GM18868 (cell line): ENCODE data around the gene GPN2.
"Not testable (repeated sequence)": the region's sequence is repeated elsewhere in the genome, so short reads cannot be mapped to it uniquely, and the experiment has no call there.

Source experiments
- ATAC-seq: cut with Tn5 transposase; IDR thresholded peaks from one replicate; pipeline ENCODE4 v1.9.1; 2021; ENCODE audit warnings: mild to moderate bottlenecking, moderate library complexity; ENCODE audit not compliant: unreplicated experiment

Gene GPN2

DNA sequence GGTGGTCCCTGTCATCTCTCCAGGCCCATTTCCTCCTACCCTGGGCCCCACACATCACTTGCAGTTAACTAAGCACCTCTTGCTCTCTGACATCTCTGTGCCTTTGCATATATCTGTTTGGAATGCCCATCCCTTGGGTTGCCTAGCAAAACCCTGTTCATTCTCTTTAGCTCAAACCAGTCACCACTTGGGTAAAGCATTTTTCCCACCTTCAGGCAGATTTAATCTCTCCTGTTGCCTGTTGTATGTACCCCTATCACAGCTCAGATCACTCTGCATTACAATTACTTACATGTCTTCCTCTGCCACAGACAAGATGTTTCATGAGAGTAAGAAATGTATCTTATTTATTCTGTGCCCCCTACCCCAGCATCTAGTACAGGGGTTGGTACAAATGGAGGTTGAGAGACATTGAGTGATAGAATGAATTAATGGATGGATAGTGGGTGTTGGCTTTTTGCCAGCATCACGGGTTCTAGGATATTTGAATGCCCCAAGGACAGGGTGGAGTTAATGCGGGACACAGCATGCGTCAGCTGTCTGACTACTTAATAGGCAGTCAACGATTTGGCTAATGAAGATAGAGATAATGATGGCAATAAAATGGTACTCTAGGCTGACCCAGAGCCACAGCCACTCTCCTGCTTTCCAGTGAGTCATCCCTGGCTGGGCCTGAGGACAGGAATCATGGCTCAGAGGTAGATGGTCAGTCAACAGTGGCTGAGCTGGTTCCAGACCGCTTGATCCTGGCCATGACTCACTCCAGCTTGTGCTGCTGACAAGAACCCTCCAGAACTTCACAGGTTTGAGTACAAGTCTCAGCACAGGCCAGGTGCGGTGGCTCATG, 17.2 kb upstream of the GPN2 start:
- ATAC-seq: no peak

DNA sequence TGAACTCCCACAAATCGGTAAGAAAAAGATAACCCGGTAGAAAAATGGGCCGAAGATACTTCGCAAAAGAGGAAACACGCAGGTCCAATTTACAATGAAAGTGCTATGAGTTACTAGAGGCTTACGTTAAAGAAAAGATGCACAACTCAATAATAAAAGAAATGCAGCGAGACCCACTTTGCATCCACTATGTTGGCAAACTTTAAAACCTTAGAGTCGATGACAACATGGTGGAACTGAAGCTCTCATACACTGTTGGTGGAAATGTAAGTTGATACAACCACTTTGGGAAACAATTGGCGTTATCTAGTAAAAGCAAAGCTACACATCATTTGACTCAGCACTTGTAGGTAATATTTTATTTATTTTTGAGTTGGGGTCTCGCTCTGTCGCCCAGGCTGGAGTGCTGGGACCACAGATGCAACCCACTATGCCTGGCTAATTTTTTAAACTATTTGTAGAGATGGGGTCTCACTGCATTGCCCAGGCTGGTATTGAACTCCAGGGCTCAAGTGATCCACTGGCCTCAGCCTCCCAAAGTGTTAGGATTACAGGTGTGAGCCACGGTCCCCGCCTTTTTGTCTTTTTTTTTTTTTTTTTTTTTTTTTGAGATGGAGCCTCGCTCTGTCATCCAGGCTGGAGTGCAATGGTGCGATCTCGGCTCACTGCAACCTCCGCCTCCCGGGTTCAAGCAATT, 10.9 kb upstream of the GPN2 start:
- ATAC-seq: no peak

DNA sequence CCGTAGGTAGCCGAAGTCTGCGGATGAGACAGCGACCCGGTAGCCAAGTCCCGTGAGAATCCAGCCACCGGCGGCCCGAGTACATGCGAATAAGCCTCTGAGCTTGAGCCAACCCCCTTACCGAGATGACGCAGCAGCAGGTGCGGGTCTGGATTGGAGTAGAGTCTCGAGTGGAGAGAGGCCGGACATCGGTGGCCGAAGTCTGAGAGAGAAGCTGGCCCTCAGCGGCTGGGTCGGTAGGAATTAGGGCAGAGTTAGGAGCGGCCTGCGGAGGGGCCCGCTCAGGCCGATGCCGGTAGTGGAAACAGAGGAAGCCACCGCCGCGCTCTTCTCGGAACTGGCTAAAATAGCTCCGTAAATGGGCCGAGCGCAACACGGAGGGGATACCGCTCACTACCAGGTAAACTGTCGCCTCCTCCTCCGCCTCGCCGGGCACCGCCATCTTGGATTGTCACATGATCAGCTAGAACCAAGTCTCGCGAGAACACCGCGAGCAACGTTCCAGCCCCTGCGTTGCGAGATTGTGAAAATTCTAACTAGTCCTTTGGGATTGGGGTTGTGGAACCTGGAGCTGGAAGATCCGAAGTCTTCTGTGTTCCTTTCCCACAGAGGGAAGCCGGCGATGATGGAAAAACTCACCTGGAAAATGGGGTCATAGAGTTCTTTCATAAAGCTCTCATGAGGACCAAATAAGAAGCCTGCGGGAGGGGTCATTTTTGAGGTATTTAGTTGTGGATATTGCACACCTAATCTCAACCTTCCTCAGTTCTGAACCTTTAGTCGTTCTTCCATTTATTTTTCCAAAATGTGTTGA, 10.1 kb upstream of the GPN2 start, which contains the start of gene GPATCH3:
Gene GPATCH3, minus strand, starts transcription at position 467 of the 814 bp plus-strand sequence. Its CDS starts 25 bp downstream, at position 442.
- ATAC-seq: peak; percentile 63

- ATAC-seq: no peak
Observed at GRCh38 chr1:26897351-26897750, 7.3 kb upstream of the GPN2 start.

DNA sequence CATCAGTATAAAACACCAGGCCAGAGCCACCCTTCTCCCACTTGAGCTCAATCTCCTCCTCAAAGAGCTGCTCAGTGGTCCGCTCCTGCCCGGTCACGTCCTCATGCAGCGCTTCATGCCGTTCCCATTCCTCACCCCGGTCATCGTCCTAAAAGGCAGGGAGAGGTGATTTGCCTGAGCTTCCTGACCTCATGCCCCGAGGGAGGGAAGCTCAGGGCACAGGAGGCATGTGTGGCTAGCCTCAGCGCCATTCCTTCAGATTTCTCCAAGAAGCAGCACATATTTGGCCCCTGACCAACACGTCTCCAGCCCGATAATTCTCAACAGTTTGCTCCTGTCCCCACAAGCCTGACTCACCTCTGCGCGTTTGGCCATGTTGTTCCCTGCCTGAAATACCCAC, 4.2 kb upstream of the GPN2 start:
- no peak for ATAC-seq

- ATAC-seq: peak; percentile 23
Observed at GRCh38 chr1:26890467-26890796, 349 bp upstream of the GPN2 start.

DNA sequence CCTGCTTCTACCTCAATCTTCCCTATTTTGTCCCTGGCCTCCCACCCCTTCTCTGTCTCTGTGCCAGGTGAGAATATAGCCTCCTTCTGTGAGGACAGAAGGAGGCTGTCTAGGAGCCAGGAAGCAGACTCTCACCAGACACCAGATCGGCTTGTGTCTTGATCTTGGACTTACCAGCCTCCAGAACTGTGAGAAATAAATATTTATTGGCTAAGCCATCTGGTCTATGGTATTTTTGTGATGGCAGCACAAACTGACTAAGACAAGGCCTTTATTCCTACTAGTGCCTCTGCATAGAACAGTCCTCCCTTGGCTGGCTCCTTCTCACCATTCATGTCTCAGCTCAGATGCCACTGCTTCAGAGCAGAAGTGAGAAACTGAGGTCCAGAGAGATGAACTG, 1.9 kb downstream of the GPN2 start:
- ATAC-seq: no peak

DNA sequence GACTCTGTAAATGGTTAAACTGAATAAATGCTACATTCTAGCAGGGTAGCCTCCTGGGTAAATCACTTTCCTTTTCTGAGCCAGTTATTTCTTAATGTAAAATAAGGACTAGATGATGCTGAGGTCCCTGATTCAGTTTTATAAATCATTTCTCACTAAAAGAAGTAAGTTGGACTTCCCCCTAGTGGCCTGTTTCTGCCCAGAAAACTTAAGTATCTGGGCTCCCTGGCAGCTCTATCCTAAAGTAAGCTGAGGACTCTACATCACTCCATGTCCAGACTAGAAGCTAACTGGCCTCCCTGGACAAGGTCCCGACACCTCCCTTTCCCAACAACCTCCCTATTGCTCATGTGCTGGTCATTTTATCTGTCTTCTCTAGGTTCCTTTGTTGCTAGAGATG, 3.0 kb downstream of the GPN2 start:
- ATAC-seq: no peak

GRCh38 chr1:26882696-26883463, 7.2 kb downstream of the GPN2 start:
- no peak for ATAC-seq

- ATAC-seq: not testable (repeated sequence)
Observed at GRCh38 chr1:26881611-26882010, 8.5 kb downstream of the GPN2 start.

DNA sequence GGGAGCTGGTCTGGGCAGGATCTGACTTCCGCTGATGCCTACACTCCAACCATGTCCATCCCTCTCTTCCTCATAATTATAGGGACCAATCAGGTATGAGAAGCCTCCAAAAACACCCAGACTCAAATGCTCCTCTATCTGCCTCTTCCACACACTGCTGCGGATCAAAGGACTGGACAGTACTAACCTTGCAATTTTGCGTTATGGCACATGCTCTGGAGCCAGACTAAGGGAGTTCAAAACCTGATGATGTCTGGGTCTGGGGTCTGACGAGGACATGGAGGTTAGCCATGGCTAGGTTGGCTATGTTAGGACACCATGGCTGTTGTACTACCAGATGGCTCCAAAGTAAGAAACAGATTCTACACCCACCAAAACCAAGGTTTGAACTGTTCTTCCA, 10.3 kb downstream of the GPN2 start:
- no peak for ATAC-seq

GRCh38 chr1:26877326-26877725, 12.8 kb downstream of the GPN2 start:
- ATAC-seq: no peak

DNA sequence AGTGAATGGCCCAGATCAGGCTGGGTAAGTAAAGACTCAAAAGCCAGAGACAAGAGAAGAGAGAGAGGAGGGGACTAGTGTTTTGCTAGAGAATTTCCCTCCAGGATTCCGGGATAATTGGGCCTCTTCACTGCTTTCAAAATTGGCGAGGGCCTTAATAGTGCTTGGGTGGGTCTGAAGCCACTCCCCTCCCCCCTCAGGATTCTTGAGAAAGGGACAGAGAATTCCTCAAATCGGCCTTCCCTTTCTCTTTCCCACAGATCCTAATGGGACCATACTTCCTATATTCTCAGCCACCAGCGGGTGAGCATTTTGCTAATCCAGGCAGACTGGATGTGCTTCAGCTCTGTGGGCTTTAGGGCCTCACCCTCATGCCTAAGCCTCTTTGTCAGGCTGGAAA, 15.2 kb downstream of the GPN2 start:
- no peak for ATAC-seq

- ATAC-seq: not testable (repeated sequence)
Observed at GRCh38 chr1:26873097-26873496, 17.0 kb downstream of the GPN2 start.

- peak; percentile 88 for ATAC-seq
Observed at GRCh38 chr1:26864610-26865480, 25.2 kb downstream of the GPN2 start.

GRCh38 chr1:26863685-26864077, 26.4 kb downstream of the GPN2 start:
- ATAC-seq: no peak

- no peak for ATAC-seq
Observed at GRCh38 chr1:26862781-26863684, 27.1 kb downstream of the GPN2 start, which contains the start of gene SFN. Gene SFN, plus strand, starts transcription at chr1:26863149. Its CDS starts 64 bp downstream, at chr1:26863213.

DNA sequence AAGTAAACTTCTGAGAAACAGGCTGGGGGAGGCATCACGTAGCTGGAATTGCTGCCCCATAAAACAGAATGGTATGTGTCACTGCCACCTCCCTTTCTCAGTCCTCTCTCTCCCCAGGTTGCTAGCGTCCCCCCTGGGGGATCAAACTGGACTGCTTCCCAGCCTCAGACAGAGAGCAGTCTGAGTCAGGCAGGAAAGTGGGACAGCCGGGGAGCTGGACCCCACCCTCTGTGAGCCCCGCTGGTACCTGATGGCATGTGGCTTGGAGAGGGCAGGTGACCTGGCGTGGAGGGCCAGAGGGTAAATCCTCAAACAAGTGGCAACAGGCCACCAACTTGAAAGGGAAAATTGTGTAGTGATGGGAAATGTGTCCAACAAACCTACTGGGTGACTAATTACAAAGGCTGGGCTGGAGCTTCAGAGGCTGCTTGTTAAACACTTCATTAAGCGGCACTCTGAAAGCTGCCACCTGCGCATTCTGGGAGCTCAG, 28.1 kb downstream of the GPN2 start:
- no peak for ATAC-seq
